Body of pancreas (tissue), 4 donors: ENCODE data around the gene IL17B.

Source experiments
- POLR2A ChIP-seq, 3 donors: fragments of 450-650 bp; IDR thresholded peaks; one replicate each; pipeline ENCODE4 v1.6.1; 2016; ENCODE audit warnings: antibody characterized with exemption in 3 of 3, mild to moderate bottlenecking in 2 of 3
- TF ChIP-seq, protein P1 (sequence below), 7 experiments: fragments of 450-650 bp in 4 of 7; fragments of 200-600 bp in 3 of 7; sonication (generic) in 3 of 7; IDR thresholded peaks; one replicate each; pipeline ENCODE4 v1.5.1; 2016 to 2019; ENCODE audit warnings: antibody characterized with exemption in 7 of 7

DNA sequence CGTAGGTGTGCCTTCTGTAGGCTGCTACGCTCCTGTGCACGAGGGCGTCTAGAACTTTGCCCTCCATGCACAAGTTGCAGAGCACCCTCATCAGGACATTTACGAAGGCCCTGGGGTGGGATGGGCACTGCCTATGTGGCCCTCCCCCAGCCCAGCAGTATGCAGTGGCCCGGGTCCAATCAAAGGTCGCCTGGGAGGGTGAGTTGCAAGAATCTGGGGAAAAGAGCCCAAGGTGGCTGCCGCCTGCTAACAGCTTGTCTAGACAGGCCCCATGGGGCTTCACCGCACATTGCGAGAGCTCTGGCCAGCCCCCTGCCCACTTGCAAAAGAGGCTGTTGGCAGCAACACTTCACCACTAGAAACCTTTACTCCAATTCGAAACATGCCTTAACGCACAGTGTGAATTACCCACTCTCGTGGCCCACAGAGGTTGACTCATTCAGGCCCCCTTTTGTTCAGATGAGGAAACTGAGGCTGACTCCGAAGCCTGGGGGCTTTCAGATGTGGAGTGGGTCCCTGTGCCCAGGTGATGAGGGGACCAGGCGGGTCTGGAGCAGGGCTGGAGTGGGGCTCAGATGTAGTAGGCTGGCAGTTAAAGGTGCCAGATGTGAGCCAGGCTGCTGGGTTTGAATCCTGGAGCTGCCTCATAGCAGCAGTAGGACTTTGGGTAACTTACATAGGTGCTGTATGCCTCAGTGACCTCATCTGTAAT lies 31.8 kb upstream of the IL17B start:
- TF ChIP-seq POLR2A (IDR thresholded peaks at IDR 0.05), result no peak
- TF ChIP-seq, protein P1, sequence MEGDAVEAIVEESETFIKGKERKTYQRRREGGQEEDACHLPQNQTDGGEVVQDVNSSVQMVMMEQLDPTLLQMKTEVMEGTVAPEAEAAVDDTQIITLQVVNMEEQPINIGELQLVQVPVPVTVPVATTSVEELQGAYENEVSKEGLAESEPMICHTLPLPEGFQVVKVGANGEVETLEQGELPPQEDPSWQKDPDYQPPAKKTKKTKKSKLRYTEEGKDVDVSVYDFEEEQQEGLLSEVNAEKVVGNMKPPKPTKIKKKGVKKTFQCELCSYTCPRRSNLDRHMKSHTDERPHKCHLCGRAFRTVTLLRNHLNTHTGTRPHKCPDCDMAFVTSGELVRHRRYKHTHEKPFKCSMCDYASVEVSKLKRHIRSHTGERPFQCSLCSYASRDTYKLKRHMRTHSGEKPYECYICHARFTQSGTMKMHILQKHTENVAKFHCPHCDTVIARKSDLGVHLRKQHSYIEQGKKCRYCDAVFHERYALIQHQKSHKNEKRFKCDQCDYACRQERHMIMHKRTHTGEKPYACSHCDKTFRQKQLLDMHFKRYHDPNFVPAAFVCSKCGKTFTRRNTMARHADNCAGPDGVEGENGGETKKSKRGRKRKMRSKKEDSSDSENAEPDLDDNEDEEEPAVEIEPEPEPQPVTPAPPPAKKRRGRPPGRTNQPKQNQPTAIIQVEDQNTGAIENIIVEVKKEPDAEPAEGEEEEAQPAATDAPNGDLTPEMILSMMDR (IDR thresholded peaks at IDR 0.05), result no peak
